Measurements from ENCODE around the gene SRSF9. TPM values are rescaled to one million over a fixed set of nuclear protein-coding genes. Genes with fewer than 3 reads are reported as not detected.

The SRSF9 gene
- total and polyA plus RNA-seq, 2 of the 13 experiments (the other 11 are each of a cell fraction or from before 2014, with no cell fraction given): 125 to 144 TPM

DNA sequence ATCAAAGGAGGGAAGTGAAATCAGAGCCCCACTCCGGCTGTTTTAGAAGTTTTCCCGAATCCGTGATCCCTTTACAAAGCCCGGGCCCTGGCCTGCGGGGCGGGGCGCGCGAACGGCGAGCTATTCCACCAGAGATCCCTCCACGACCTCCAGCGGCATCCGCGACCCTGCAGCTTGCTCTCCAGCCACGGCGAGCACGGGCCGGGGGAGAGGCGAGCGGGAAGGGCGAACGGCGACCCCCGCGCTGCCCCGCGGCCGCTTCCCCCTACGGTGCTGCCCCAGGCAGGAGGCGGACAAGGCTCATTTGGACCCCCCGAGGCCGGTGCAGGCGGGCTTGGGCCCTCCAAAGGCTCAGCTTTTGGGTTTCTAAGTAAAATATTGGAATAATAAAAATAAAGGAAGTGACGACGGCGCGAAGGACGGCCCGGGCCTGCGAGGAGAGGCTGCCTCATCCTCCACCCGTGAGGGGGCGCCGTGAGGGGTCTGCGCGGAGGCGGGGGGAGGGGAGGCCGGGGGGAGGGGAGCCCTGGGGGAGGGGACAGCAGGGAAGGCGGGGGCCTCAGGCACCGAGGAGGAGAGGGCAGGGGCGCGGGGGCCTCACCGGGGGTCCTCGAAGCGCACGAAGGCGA lies 613 bp downstream of the SRSF9 start (continued):
- TF ChIP-seq SAFB2 (CRISPR knock-in tag; IDR thresholded peaks at IDR 0.05; ENCODE audit: borderline replicate concordance, low read depth): 0 out of 2 replicates have a peak, but pooled peaks have one; percentile 39
- no peak for TF ChIP-seq MLLT10 (CRISPR knock-in tag; IDR thresholded peaks at IDR 0.05)
- 0 out of 2 replicates have a peak, but pooled peaks have one; percentile 45 for TF ChIP-seq ZNF501 (CRISPR knock-in tag; IDR thresholded peaks at IDR 0.05)
- peak; percentile 77; the same call in 1 of the 2 replicates for TF ChIP-seq EEA1 (CRISPR knock-in tag; IDR thresholded peaks at IDR 0.05; ENCODE audit: borderline replicate concordance)
- TF ChIP-seq GABPB1 (CRISPR knock-in tag; IDR thresholded peaks at IDR 0.05): peak; percentile 59
- TF ChIP-seq PCBP1 (IDR thresholded peaks at IDR 0.05; ENCODE audit: borderline replicate concordance, low read depth, low read length): 0 out of 2 replicates have a peak, but pooled peaks have one; percentile 22
- TF ChIP-seq GABPA (IDR thresholded peaks at IDR 0.05; ENCODE audit: low read depth, low read length): no peak
- peak; percentile 36; the same call in 1 of the 2 replicates for TF ChIP-seq GABPA (CRISPR knock-in tag; IDR thresholded peaks at IDR 0.05; ENCODE audit: low read depth)
- TF ChIP-seq GATAD1 (CRISPR knock-in tag; IDR thresholded peaks at IDR 0.05): no peak
- TF ChIP-seq, protein P1, sequence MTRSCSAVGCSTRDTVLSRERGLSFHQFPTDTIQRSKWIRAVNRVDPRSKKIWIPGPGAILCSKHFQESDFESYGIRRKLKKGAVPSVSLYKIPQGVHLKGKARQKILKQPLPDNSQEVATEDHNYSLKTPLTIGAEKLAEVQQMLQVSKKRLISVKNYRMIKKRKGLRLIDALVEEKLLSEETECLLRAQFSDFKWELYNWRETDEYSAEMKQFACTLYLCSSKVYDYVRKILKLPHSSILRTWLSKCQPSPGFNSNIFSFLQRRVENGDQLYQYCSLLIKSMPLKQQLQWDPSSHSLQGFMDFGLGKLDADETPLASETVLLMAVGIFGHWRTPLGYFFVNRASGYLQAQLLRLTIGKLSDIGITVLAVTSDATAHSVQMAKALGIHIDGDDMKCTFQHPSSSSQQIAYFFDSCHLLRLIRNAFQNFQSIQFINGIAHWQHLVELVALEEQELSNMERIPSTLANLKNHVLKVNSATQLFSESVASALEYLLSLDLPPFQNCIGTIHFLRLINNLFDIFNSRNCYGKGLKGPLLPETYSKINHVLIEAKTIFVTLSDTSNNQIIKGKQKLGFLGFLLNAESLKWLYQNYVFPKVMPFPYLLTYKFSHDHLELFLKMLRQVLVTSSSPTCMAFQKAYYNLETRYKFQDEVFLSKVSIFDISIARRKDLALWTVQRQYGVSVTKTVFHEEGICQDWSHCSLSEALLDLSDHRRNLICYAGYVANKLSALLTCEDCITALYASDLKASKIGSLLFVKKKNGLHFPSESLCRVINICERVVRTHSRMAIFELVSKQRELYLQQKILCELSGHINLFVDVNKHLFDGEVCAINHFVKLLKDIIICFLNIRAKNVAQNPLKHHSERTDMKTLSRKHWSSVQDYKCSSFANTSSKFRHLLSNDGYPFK (CRISPR knock-in tag; IDR thresholded peaks at IDR 0.05; ENCODE audit: borderline replicate concordance): 0 out of 2 replicates have a peak, but pooled peaks have one; percentile 10
- TF ChIP-seq THAP8 (CRISPR knock-in tag; IDR thresholded peaks at IDR 0.05; ENCODE audit: borderline replicate concordance): peak; percentile 31; the same call in 1 of the 2 replicates
- peak; percentile 76; the same call in 1 of the 2 replicates for TF ChIP-seq ZNF281 (CRISPR knock-in tag; IDR thresholded peaks at IDR 0.05; ENCODE audit: borderline replicate concordance)
- TF ChIP-seq TAF1 (CRISPR knock-in tag; IDR thresholded peaks at IDR 0.05): 0 out of 2 replicates have a peak, but pooled peaks have one; percentile 12
- TF ChIP-seq AHR (CRISPR knock-in tag; IDR thresholded peaks at IDR 0.05): no peak
- TF ChIP-seq ZNF354B (CRISPR knock-in tag; IDR thresholded peaks at IDR 0.05): no peak
- TF ChIP-seq, protein P2, sequence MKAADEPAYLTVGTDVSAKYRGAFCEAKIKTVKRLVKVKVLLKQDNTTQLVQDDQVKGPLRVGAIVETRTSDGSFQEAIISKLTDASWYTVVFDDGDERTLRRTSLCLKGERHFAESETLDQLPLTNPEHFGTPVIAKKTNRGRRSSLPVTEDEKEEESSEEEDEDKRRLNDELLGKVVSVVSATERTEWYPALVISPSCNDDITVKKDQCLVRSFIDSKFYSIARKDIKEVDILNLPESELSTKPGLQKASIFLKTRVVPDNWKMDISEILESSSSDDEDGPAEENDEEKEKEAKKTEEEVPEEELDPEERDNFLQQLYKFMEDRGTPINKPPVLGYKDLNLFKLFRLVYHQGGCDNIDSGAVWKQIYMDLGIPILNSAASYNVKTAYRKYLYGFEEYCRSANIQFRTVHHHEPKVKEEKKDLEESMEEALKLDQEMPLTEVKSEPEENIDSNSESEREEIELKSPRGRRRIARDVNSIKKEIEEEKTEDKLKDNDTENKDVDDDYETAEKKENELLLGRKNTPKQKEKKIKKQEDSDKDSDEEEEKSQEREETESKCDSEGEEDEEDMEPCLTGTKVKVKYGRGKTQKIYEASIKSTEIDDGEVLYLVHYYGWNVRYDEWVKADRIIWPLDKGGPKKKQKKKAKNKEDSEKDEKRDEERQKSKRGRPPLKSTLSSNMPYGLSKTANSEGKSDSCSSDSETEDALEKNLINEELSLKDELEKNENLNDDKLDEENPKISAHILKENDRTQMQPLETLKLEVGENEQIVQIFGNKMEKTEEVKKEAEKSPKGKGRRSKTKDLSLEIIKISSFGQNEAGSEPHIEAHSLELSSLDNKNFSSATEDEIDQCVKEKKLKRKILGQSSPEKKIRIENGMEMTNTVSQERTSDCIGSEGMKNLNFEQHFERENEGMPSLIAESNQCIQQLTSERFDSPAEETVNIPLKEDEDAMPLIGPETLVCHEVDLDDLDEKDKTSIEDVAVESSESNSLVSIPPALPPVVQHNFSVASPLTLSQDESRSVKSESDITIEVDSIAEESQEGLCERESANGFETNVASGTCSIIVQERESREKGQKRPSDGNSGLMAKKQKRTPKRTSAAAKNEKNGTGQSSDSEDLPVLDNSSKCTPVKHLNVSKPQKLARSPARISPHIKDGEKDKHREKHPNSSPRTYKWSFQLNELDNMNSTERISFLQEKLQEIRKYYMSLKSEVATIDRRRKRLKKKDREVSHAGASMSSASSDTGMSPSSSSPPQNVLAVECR (CRISPR knock-in tag; IDR thresholded peaks at IDR 0.05; ENCODE audit: borderline replicate concordance): 0 out of 2 replicates have a peak, but pooled peaks have one; percentile 15

Data from HepG2 (cell line).